Ammon's horn (tissue), 1 donor: ENCODE data around the gene ACADL.
"Not testable (repeated sequence)": the region's sequence is repeated elsewhere in the genome, so short reads cannot be mapped to it uniquely, and the experiment has no call there.

Source experiments
- DNase-seq: peaks from one replicate; pipeline ENCODE4 v3.0.0-alpha.2; 2016; ENCODE audit warnings: low spot score

The ACADL gene

GRCh38 chr2:210199854-210200253 lies 25.4 kb downstream of the ACADL start:
- no peak for DNase-seq

- peak; percentile 15 for DNase-seq
These were observed 26.0 kb downstream of the ACADL start for GRCh38 chr2:210199186-210199765.

GRCh38 chr2:210198326-210198725 lies 26.9 kb downstream of the ACADL start:
- no peak for DNase-seq

- no peak for DNase-seq
These were observed 27.5 kb downstream of the ACADL start for GRCh38 chr2:210197720-210198119.

- peak; percentile 62 for DNase-seq
These were observed 30.0 kb downstream of the ACADL start for GRCh38 chr2:210195101-210195852.

GRCh38 chr2:210190345-210190744 lies 34.9 kb downstream of the ACADL start:
- DNase-seq: no peak

GRCh38 chr2:210189452-210190138 lies 35.7 kb downstream of the ACADL start:
- no peak for DNase-seq

- DNase-seq: no peak
These were observed 36.5 kb downstream of the ACADL start for GRCh38 chr2:210188755-210189154.

GRCh38 chr2:210188190-210188589 lies 37.1 kb downstream of the ACADL start:
- no peak for DNase-seq

- not testable (repeated sequence) for DNase-seq
These were observed 41.3 kb downstream of the ACADL start for GRCh38 chr2:210183936-210184335.

GRCh38 chr2:210181606-210182088 lies 43.6 kb downstream of the ACADL start:
- DNase-seq: not testable (repeated sequence)

GRCh38 chr2:210181033-210181605 lies 44.1 kb downstream of the ACADL start:
- DNase-seq: not testable (repeated sequence)

GRCh38 chr2:210180477-210180876 lies 44.8 kb downstream of the ACADL start:
- no peak for DNase-seq

- no peak for DNase-seq
These were observed 45.8 kb downstream of the ACADL start for GRCh38 chr2:210179351-210179990.

- no peak for DNase-seq
These were observed 47.5 kb downstream of the ACADL start for GRCh38 chr2:210177769-210178168.

- DNase-seq: not testable (repeated sequence)
These were observed 48.1 kb downstream of the ACADL start for GRCh38 chr2:210177115-210177514.

GRCh38 chr2:210174086-210174485 lies 51.2 kb downstream of the ACADL start:
- no peak for DNase-seq

- DNase-seq: no peak
These were observed 53.0 kb downstream of the ACADL start for GRCh38 chr2:210172219-210172575.

GRCh38 chr2:210171309-210172218 lies 53.7 kb downstream of the ACADL start, which contains the start of gene KANSL1L:
TSS of gene KANSL1L (minus strand) at chr2:210171409. CDS start at chr2:210154582, 16,827 bp downstream.
- DNase-seq: peak; percentile 98

- peak; percentile 95 for DNase-seq
These were observed 54.6 kb downstream of the ACADL start for GRCh38 chr2:210170446-210171303.
